ELF-1 (cell line): ENCODE measurements around the gene AMPH.

Source experiments
- DNase-seq: peaks from one replicate; pipeline ENCODE4 v3.0.0-alpha.2; 2016; ENCODE audit warnings: low read depth, low spot score

AMPH gene

DNA sequence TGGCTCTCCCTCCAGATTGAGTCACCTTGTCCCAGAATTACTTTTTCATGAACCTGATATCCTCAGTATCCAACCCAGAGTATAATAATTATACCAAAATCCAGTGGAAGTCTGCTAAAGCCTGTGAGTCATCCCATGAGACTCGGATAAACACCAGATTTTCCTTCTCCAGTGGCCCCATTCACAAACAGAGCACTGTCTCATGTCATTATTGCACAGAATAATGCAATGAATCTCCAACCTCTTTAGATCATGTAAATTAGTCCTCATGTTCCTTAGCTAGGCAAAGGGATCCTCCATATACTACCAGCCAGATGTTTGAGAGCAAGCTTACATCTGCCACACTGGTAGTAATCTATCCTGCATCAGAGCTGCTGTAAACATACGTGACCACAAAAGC lies 89.0 kb downstream of the AMPH start:
- DNase-seq = no peak

- no peak for DNase-seq
These were observed 89.7 kb downstream of the AMPH start for GRCh38 chr7:38541440-38541839.

- no peak for DNase-seq
These were observed 91.6 kb downstream of the AMPH start for GRCh38 chr7:38539477-38540081.

- no peak for DNase-seq
These were observed 96.1 kb downstream of the AMPH start for GRCh38 chr7:38535073-38535472.

DNA sequence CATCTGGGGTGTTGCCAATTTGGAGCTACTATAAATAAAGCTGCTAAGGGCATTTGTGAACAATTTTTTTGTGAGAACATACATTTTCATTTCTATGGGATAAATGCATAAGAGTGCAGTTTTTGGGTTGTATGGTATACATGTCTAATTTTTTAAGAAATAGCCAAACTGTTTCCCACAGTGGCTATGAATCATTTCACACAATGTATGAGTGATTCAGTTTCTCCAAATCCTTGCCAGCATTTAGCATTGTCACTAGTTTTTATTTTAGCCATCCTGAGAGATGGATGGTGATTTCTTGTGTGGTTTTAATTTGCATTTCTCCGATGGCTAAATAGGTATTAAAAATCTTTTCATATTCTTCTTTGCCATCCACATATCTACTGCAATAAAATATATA lies 105.3 kb downstream of the AMPH start:
- DNase-seq = no peak

DNA sequence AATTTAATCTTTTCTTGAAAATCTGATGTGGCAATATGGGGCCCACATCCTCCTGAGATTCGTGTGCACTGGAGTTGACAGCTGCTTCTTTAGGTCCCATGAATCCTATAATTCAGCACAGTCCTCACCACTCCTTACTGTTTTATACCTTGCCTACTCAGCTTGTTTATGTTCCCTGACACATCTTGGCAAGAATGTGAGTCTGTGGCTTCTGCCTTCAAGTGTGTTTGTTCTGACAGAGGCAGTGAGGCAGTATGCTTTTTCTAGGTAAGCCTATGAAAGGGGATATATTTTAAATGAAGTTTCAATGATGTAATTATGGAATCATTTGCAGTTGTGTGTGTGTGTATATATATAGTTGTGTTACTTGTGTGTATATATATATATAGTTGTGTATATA lies 106.4 kb downstream of the AMPH start:
- no peak for DNase-seq

DNA sequence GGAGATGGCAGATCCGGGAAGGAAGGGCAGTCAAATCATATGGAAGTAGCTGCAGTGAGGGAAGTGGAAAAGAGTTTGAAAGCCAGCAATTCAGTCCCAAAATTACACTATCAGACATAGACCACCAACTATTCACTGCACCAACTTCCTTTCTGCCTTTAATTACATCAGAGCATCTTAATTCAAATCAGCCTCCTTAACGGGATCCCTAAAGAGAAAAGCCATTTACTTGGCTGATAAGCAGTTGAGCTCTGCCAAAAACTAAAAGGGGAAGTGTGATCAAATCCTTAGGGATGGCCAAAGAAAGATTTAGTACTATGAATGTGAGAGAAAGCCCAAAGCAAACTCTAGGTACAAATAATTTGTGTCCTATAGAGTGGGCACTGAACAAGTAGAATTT lies 110.4 kb downstream of the AMPH start:
- no peak for DNase-seq

- DNase-seq = no peak
These were observed 112.6 kb downstream of the AMPH start for GRCh38 chr7:38518541-38518940.

- no peak for DNase-seq
These were observed 118.5 kb downstream of the AMPH start for GRCh38 chr7:38512704-38513103.

DNA sequence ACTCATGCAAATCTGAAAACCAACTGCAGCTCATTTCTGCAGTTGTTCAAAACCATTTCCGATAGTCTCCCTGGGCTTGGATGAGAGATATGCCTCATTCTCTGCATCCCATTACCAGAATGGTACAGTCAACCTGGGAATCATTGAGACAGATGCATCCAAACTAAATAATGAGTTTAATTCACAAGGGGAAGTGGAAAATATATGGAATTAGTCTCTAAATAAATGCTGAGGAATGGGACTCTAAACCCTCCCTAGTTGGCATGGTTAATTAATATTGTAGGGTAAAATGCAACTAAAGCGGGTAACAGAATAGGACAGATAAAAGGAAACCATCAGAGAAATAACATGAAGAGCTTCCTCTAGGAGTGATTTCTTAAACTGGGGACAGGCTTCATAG lies 118.9 kb downstream of the AMPH start:
- DNase-seq = no peak

DNA sequence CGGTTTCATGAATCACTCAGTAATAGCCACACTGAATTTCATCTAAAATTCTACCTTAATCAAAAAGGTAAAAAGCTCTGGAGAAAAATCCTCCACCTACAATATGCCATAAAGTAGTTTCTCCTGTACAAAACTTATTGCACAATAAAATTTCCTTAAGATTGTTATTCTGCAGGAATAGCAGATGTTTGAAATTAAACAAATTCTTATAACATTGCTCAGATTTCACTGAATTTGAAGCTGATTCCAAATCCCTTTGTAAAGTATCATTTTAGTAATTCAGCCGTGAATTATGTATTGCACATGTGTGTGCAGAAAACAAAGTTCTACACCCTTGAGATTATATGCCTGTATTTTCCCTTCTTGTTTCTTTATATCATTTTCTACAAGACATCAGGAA lies 123.8 kb downstream of the AMPH start:
- no peak for DNase-seq

- DNase-seq = no peak
These were observed 124.4 kb downstream of the AMPH start for GRCh38 chr7:38506756-38507155.

DNA sequence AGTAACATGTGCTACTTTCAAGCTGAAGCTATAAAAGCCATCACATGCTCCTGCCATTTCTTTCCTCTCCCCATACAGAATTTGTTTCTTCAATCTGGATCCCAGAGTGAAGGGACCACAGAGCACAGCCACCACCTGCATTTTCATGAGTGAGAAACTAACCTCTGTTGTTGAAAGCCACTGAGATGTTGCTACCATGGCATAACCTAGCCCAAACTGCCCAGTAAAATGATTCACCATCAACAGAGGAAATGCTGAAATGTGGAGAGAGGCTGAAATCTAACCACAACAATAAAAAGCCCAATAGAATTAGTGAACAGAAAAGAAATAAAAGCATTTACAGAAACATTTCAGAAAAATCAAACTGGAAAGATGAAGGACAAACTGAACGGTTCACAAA lies 125.2 kb downstream of the AMPH start:
- DNase-seq = no peak

- DNase-seq = no peak
These were observed 126.5 kb downstream of the AMPH start for GRCh38 chr7:38504684-38505083.

DNA sequence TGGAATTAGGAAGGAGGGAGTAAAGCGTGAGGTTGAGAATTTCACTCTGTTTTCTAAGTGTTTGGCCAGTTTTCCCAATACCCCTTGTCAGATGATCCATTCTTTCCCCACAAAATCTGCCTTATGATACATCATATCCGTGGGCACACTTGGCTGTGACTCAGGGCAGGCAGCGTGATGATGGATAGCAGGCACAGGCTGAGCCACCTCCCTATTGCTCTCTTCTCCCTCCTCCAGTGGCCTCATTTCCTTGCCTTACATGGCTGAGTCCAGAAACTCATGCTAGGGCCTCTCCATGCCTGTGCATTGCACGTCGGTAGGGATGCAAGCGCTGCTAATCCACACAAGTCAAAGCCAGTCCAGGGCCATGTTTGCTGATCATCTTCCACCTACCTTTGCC lies 128.3 kb downstream of the AMPH start:
- DNase-seq = no peak

DNA sequence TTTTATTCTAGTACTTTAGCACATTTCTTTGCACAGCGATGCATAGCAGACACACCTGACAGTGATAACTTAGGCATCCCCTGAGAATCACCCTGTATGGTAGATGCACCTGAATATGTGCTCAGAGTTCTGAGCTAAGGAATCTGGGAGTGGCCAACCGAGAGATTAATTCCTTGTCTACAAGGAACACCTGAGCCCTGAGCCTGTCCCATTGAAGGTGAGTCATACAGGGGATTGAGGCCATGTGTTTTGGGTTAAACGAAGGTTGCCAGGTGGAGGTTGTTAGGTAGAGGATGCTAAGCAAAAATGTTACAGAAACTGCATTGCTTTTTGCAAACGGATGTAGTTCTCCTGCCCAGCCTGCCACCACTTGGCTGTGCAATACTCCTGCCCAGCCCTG lies 128.9 kb downstream of the AMPH start:
- no peak for DNase-seq

- DNase-seq = peak; percentile 4
These were observed 139.2 kb downstream of the AMPH start for GRCh38 chr7:38492010-38492409.

DNA sequence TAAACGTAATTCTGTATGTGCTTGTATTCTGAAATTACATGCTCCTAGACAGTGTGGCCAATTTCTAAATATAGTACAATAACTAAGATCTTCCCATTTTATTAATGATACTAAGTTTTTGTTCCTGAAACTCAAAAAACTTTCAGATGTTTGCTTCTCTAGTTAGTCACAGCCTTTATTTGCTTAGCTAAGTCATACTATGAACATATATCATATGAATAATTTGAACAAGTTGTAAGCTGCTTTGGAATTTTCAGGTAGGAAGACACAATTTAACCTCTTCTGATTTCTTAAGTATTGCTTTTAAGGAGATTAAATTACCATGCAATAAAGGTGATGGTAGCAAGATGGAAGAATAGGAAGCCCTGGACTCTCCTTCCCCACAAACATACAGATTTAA lies 148.7 kb downstream of the AMPH start:
- no peak for DNase-seq

DNA sequence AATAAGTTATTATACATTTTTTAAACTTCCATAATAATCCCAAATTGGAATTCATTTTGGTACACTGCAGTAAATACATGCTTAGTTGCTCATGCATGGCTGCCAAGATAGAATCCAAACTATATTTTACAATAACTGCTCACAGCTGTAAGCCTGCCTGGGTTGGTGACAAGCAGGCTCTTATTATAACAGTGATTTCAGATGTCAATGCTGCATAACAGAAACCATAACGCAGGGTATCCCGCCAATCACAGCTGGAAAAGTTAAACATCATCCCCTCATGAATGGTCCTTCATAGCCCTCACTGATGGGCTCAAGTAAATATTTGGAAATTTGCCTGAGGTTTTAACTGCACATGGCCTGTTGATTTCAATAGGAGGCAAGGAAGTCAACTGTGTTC lies 149.8 kb downstream of the AMPH start:
- no peak for DNase-seq

DNA sequence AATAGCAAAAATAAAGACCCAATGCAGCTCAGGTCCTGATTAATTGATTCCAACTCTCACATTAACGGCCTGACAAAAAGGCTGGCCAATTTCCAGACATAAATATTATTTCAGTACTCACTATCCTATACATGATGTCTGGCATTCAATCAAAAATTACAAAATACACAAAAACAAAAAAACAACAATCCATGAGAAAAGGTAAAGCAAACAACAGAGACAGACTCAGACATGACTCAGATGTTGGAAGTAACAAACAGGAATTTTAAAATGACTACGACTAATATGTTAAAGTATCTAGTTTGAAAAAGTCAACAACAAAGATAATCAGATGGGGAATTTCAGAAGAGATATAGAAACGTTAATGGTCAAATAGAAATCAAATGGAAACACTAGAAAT lies 152.8 kb downstream of the AMPH start:
- DNase-seq = no peak

DNA sequence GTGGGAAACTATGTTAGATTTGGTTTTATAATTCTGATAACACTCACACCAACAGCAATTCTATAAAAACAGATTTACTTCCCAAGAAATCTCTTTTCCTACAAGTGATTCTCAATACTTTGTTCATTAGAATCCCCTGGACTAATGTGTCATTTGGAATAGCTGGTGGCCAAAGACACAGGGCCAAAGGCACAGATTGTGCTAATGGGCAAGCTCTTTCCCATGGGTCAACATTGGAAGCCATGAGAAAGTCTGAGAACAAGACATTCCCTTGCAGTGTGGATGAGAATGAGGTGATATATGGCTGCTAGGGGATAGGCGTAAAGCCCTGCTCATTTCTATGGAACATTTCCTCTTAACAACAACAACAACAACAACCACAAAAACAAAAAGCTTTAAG lies 153.8 kb downstream of the AMPH start:
- no peak for DNase-seq

GRCh38 chr7:38476764-38477163 lies 154.4 kb downstream of the AMPH start:
- no peak for DNase-seq

- DNase-seq = no peak
These were observed 165.2 kb downstream of the AMPH start for GRCh38 chr7:38465956-38466355.
